Naive thymus-derived CD4-positive, alpha-beta T cell (primary cell): Measurements from ENCODE around the gene WIPF2. TPM values are rescaled to one million over a fixed set of nuclear protein-coding genes. Genes with fewer than 3 reads are reported as not detected.
A peak's percentile ranks its signal among the peaks of the same experiment; 100 is the strongest.

Experiments used
- ATAC-seq: fragments of 150-1000 bp; cut with Tn5 transposase; 2 replicates; pipeline ENCODE4 v1.10.0; 2021; ENCODE audit warnings: mild to moderate bottlenecking, moderate library complexity
- CTCF ChIA-PET: fragments of 350-600 bp; sonication (Branson Sonifier 250); formaldehyde crosslinking; loops from one replicate; lab custom pipeline; 2021; ENCODE audit warnings: antibody characterized with exemption; lab: Charles Lee
- POLR2A ChIA-PET: fragments of 350-600 bp; sonication (Branson Sonifier 250); formaldehyde crosslinking; loops from one replicate; lab custom pipeline; 2021; ENCODE audit warnings: antibody characterized with exemption, inconsistent platforms; lab: Charles Lee
- DNase-seq, 9 donors: peaks; one replicate each; pipeline versions ENCODE4 v3.0.0 to v3.0.0-alpha.2; 2020 to 2022; ENCODE audit warnings: mixed read lengths in 1 of 9
- H3K27ac ChIP-seq: one replicate; pipeline ENCODE4 v1.7.0; 2013; ENCODE audit warnings: mild to moderate bottlenecking, low read depth, low read length, moderate library complexity
- H3K27me3 ChIP-seq, 2 donors: one replicate each; pipeline ENCODE4 v1.7.0; 2013; ENCODE audit warnings: low read length in 2 of 2, mild to moderate bottlenecking in 2 of 2, moderate library complexity in 2 of 2; ENCODE audit not compliant: control insufficient read depth in 2 of 2, insufficient read depth in 2 of 2
- H3K36me3 ChIP-seq, 3 experiments: 1 replicate in 2 of 3; 2 replicates in 1 of 3; pipeline ENCODE4 v1.7.0; 2013; ENCODE audit warnings: low read length in 3 of 3, mild to moderate bottlenecking in 3 of 3, moderate library complexity in 1 of 3; ENCODE audit not compliant: insufficient read depth in 3 of 3, control insufficient read depth in 2 of 3
- H3K4me1 ChIP-seq, 2 donors: one replicate each; pipeline ENCODE4 v1.7.0; 2013; ENCODE audit warnings: low read length in 2 of 2, mild to moderate bottlenecking in 2 of 2, moderate library complexity in 1 of 2; ENCODE audit not compliant: control insufficient read depth in 2 of 2, insufficient read depth in 2 of 2
- H3K4me3 ChIP-seq: 2 replicates; pipeline ENCODE4 v1.7.0; 2013; ENCODE audit warnings: mild to moderate bottlenecking, low read length
- H3K9me3 ChIP-seq, 3 experiments: 1 replicate in 2 of 3; 2 replicates in 1 of 3; pipeline ENCODE4 v1.7.0; 2013; ENCODE audit warnings: low read length in 3 of 3; ENCODE audit not compliant: control insufficient read depth in 2 of 3
- H3K27ac Mint-ChIP-seq, 9 donors: one replicate each; pipeline ENCODE4 v1.8.0; 2020 to 2022; ENCODE audit warnings: mixed read lengths in 9 of 9, mild to moderate bottlenecking in 8 of 9, moderate library complexity in 5 of 9, inconsistent platforms in 2 of 9
- H3K27me3 Mint-ChIP-seq, 5 donors: one replicate each; pipeline ENCODE4 v1.8.0; 2021 to 2022; ENCODE audit warnings: mixed read lengths in 5 of 5, mild to moderate bottlenecking in 1 of 5
- H3K36me3 Mint-ChIP-seq, 5 donors: one replicate each; pipeline ENCODE4 v1.8.0; 2020 to 2022; ENCODE audit warnings: mixed read lengths in 5 of 5, mild to moderate bottlenecking in 3 of 5, inconsistent platforms in 1 of 5
- H3K4me1 Mint-ChIP-seq, 7 donors: one replicate each; pipeline ENCODE4 v1.8.0; 2020 to 2022; ENCODE audit warnings: mixed read lengths in 7 of 7, mild to moderate bottlenecking in 3 of 7, inconsistent platforms in 1 of 7
- H3K4me3 Mint-ChIP-seq, 10 donors: one replicate each; pipeline ENCODE4 v1.8.0; 2020 to 2022; ENCODE audit warnings: mild to moderate bottlenecking in 10 of 10, mixed read lengths in 10 of 10, moderate library complexity in 6 of 10, inconsistent platforms in 2 of 10
- H3K9me3 Mint-ChIP-seq, 11 donors: one replicate each; pipeline ENCODE4 v1.8.0; 2020 to 2022; ENCODE audit warnings: mixed read lengths in 11 of 11, mild to moderate bottlenecking in 4 of 11, inconsistent platforms in 1 of 11, moderate library complexity in 1 of 11
- intact Hi-C, 2 donors: fragments of 100-400 bp; cut with micrococcal nuclease; formaldehyde crosslinking; loops; one replicate each; pipeline ENCODE4 v1.15.1; 2023
- polyA plus RNA-seq, 2 donors: library from polyadenylated mRNA; unstranded; fragments of 300-500 nt; fragmentation: Illumina TruSeq; gene quantifications; one replicate each; pipeline ENCODE4 v1.2.3, GENCODE V29; 2021
- total RNA-seq, 6 experiments: library from RNA in 5 of 6; stranded (reverse) in 5 of 6; gene quantifications; 1 replicate in 5 of 6; 2 replicates in 1 of 6; pipeline ENCODE4 v1.2.3 and lab custom pipeline; 2021 to 2026

Gene WIPF2
- total and polyA plus RNA-seq, 7 experiments from 2014 or later = 5.0 to 31.8 (median 25.2) TPM

- Histone ChIP-seq H3K27ac (no peak overlapping the region), H3K4me1 (no peaks in the 10 kb centered on the region), H3K9me3 (no peaks in the 10 kb centered on the region), H3K4me3 (no peak overlapping the region), H3K27me3 (no peaks in the 10 kb centered on the region), H3K36me3 (peaks cover 12 to 73% (median 17%) of the 10 kb centered on the region in 3 experiments)
- H3K27ac Mint-ChIP-seq = peak overlapping the region in 1 of 9 donors; percentile 43
- no peaks in the 10 kb centered on the region for H3K27me3 Mint-ChIP-seq
- ChIA-PET CTCF (no interaction called here), POLR2A (no interaction called here)
- DNase-seq = no peak
- intact Hi-C loops = no loop called here
- ATAC-seq = no peak
- no peak overlapping the region for H3K4me3 Mint-ChIP-seq
- H3K9me3 Mint-ChIP-seq = no peaks in the 10 kb centered on the region
- H3K36me3 Mint-ChIP-seq = peaks cover 0 to 22% (median 8%) of the 10 kb centered on the region in 5 donors
- H3K4me1 Mint-ChIP-seq = peaks cover 0 to 5% (median 0%) of the 10 kb centered on the region in 7 donors
Observed at GRCh38 chr17:40264458-40265185, 45.5 kb downstream of the WIPF2 start.

- H3K27me3 ChIP-seq = no peaks in the 10 kb centered on the region
- no peaks in the 10 kb centered on the region for H3K4me1 ChIP-seq
- CTCF ChIA-PET = no interaction called here
- DNase-seq = no peak
- Mint-ChIP-seq H3K4me3 (no peak overlapping the region), H3K27me3 (no peaks in the 10 kb centered on the region), H3K36me3 (peaks cover 0 to 20% (median 8%) of the 10 kb centered on the region in 5 donors), H3K9me3 (no peaks in the 10 kb centered on the region), H3K27ac (no peak overlapping the region), H3K4me1 (peaks cover 0 to 5% (median 0%) of the 10 kb centered on the region in 7 donors)
- H3K27ac ChIP-seq = no peak overlapping the region
- intact Hi-C loops = no loop called here
- H3K4me3 ChIP-seq = no peak overlapping the region
- POLR2A ChIA-PET = no interaction called here
- ATAC-seq = no peak
- H3K9me3 ChIP-seq = no peaks in the 10 kb centered on the region
- peaks cover 12 to 68% (median 16%) of the 10 kb centered on the region in 3 experiments for H3K36me3 ChIP-seq
Observed at GRCh38 chr17:40265337-40265736, 46.2 kb downstream of the WIPF2 start.

- no peak overlapping the region for H3K27ac ChIP-seq
- POLR2A ChIA-PET = no interaction called here
Observed at GRCh38 chr17:40266882-40267281, 47.8 kb downstream of the WIPF2 start.

GRCh38 chr17:40268141-40268712, 49.1 kb downstream of the WIPF2 start:
- ATAC-seq (no peak), DNase-seq (no peak)
- POLR2A ChIA-PET = no interaction called here
- intact Hi-C loops = no loop called here
- Mint-ChIP-seq H3K4me3 (no peak overlapping the region), H3K27ac (no peak overlapping the region), H3K27me3 (no peaks in the 10 kb centered on the region), H3K36me3 (peaks cover 0 to 17% (median 6%) of the 10 kb centered on the region in 5 donors), H3K4me1 (peaks cover 0 to 2% (median 0%) of the 10 kb centered on the region in 7 donors), H3K9me3 (no peaks in the 10 kb centered on the region)
- Histone ChIP-seq H3K9me3 (no peaks in the 10 kb centered on the region), H3K36me3 (peaks cover 12 to 65% (median 12%) of the 10 kb centered on the region in 3 experiments), H3K4me3 (no peak overlapping the region), H3K27ac (no peak overlapping the region), H3K27me3 (no peaks in the 10 kb centered on the region), H3K4me1 (no peaks in the 10 kb centered on the region)
- CTCF ChIA-PET = no interaction called here

More at GRCh38 chr17:40266882-40267281, 47.8 kb downstream of the WIPF2 start:
- no peaks in the 10 kb centered on the region for H3K9me3 Mint-ChIP-seq
- peaks cover 0 to 23% (median 10%) of the 10 kb centered on the region in 5 donors for H3K36me3 Mint-ChIP-seq
- no peak for DNase-seq
- intact Hi-C loops = no loop called here
- ATAC-seq = no peak
- no peak overlapping the region for H3K27ac Mint-ChIP-seq
- H3K4me1 ChIP-seq = no peaks in the 10 kb centered on the region
- CTCF ChIA-PET = no interaction called here
- H3K27me3 Mint-ChIP-seq = no peaks in the 10 kb centered on the region
- H3K27me3 ChIP-seq = no peaks in the 10 kb centered on the region
- H3K4me1 Mint-ChIP-seq = peaks cover 0 to 5% (median 0%) of the 10 kb centered on the region in 7 donors
- no peak overlapping the region for H3K4me3 Mint-ChIP-seq
- H3K9me3 ChIP-seq = no peaks in the 10 kb centered on the region
- no peak overlapping the region for H3K4me3 ChIP-seq
- peaks cover 12 to 66% (median 15%) of the 10 kb centered on the region in 3 experiments for H3K36me3 ChIP-seq

GRCh38 chr17:40278414-40278813, 59.3 kb downstream of the WIPF2 start:
- ATAC-seq (no peak), DNase-seq (no peak)
- Histone ChIP-seq H3K36me3 (peaks cover 14 to 81% (median 17%) of the 10 kb centered on the region in 3 experiments), H3K27me3 (no peaks in the 10 kb centered on the region), H3K27ac (no peak overlapping the region), H3K9me3 (no peaks in the 10 kb centered on the region), H3K4me3 (no peak overlapping the region), H3K4me1 (peaks cover 0 to 3% of the 10 kb centered on the region in 2 donors)
- H3K27ac Mint-ChIP-seq = peak overlapping the region in 3 of 9 donors; percentile 11 to 30 (median 27)
- CTCF ChIA-PET = no interaction called here
- H3K36me3 Mint-ChIP-seq = peaks cover 4 to 56% (median 29%) of the 10 kb centered on the region in 5 donors
- H3K9me3 Mint-ChIP-seq = peaks cover 0 to 1% (median 0%) of the 10 kb centered on the region in 11 donors
- H3K27me3 Mint-ChIP-seq = no peaks in the 10 kb centered on the region
- intact Hi-C loops = no loop called here
- H3K4me1 Mint-ChIP-seq = peaks cover 0 to 20% (median 0%) of the 10 kb centered on the region in 7 donors
- H3K4me3 Mint-ChIP-seq = no peak overlapping the region
- POLR2A ChIA-PET = no interaction called here

- DNase-seq = no peak
- Mint-ChIP-seq H3K36me3 (peaks cover 4 to 52% (median 27%) of the 10 kb centered on the region in 5 donors), H3K27me3 (no peaks in the 10 kb centered on the region), H3K27ac (peak overlapping the region in 1 of 9 donors; percentile 80), H3K4me1 (peaks cover 0 to 28% (median 0%) of the 10 kb centered on the region in 7 donors), H3K4me3 (no peak overlapping the region), H3K9me3 (peaks cover 0 to 1% (median 0%) of the 10 kb centered on the region in 11 donors)
- no peaks in the 10 kb centered on the region for H3K27me3 ChIP-seq
- no peaks in the 10 kb centered on the region for H3K9me3 ChIP-seq
- ChIA-PET CTCF (no interaction called here), POLR2A (no interaction called here)
- no peak overlapping the region for H3K27ac ChIP-seq
- ATAC-seq = no peak
- intact Hi-C loops = no loop called here
- H3K4me1 ChIP-seq = peaks cover 0 to 11% of the 10 kb centered on the region in 2 donors
- peaks cover 14 to 71% (median 17%) of the 10 kb centered on the region in 3 experiments for H3K36me3 ChIP-seq
- H3K4me3 ChIP-seq = no peak overlapping the region
Observed at GRCh38 chr17:40279402-40279801, 60.3 kb downstream of the WIPF2 start.
